HCT116 (cell line): ENCODE data around the gene DDX6. TPM values are rescaled to one million over a fixed set of nuclear protein-coding genes. Genes with fewer than 3 reads are reported as not detected.

ENCODE experiments used
- ATAC-seq: fragments of 200-7000 bp; cut with Tn5 transposase; 2 replicates; pipeline ENCODE4 v1.9.1; 2020; ENCODE audit warnings: mild to moderate bottlenecking, moderate library complexity
- BruUV-seq: library from RNA; stranded (reverse); fragments of 400-500 nt; replicated peaks from 2 replicates; lab custom pipeline; 2021; lab: Mats Ljungman, UMichigan
- CTCF ChIA-PET: fragments of 300-600 bp; sonication (Branson Sonifier 250); formaldehyde crosslinking; loops from one replicate; lab custom pipeline; 2021; ENCODE audit warnings: antibody characterized with exemption; lab: Charles Lee
- POLR2A ChIA-PET: fragments of 300-600, 350-600 bp; sonication (Branson Sonifier 250); formaldehyde crosslinking; loops from one replicate; lab custom pipeline; 2021; ENCODE audit warnings: antibody characterized with exemption; lab: Charles Lee
- RAD21 ChIA-PET, 2 experiments: fragments of 300-600 bp; sonication (Branson Sonifier 250); formaldehyde crosslinking; loops; one replicate each; lab custom pipeline; 2023; ENCODE audit warnings: low total read pairs in 2 of 2; ENCODE audit not compliant: uncharacterized antibody in 2 of 2, unreplicated experiment in 2 of 2, low non-redundant PET in 1 of 2; lab: Charles Lee
- DNase-seq: peaks from one replicate; pipeline ENCODE4 v3.0.0-alpha.2; 2010; ENCODE audit warnings: low read depth, low spot score
- H2AFZ ChIP-seq: fragments of 200-600 bp; shearing (Covaris generic), sonication (generic); 2 replicates; pipeline ENCODE4 v1.6.1; 2017; ENCODE audit warnings: low read depth, mixed run types, mixed read lengths, antibody characterized with exemption, low read length; ENCODE audit not compliant: poor library complexity, severe bottlenecking
- H3K27ac ChIP-seq: 2 replicates; pipeline ENCODE4 v1.5.1; 2012; ENCODE audit warnings: low read depth, low read length
- H3K27me3 ChIP-seq: fragments of 200-600 bp; sonication (generic); 2 replicates; pipeline ENCODE4 v1.6.1; 2016; ENCODE audit warnings: mixed run types, low read length, mixed read lengths; ENCODE audit not compliant: insufficient read depth
- H3K36me3 ChIP-seq, 2 experiments: fragments of 200-500 bp in 1 of 2; fragments of 200-600 bp in 1 of 2; sonication (Bioruptor generic) in 1 of 2; sonication (generic) in 1 of 2; 2 replicates each; pipeline versions ENCODE4 v1.5.1 to v1.6.1; 2014 to 2016; ENCODE audit warnings: low read length in 2 of 2, inconsistent platforms in 1 of 2, mixed read lengths in 1 of 2, mixed run types in 1 of 2; ENCODE audit not compliant: insufficient read depth in 2 of 2, control insufficient read depth in 1 of 2
- H3K4me1 ChIP-seq, 2 experiments: fragments of 200-600 bp in 1 of 2; sonication (generic) in 1 of 2; 2 replicates each; pipeline versions ENCODE4 v1.5.1 to v1.6.1; 2012 to 2017; ENCODE audit warnings: low read length in 2 of 2, inconsistent platforms in 1 of 2, mild to moderate bottlenecking in 1 of 2, mixed read lengths in 1 of 2, mixed run types in 1 of 2, moderate library complexity in 1 of 2; ENCODE audit not compliant: insufficient read depth in 2 of 2, control insufficient read depth in 1 of 2
- H3K4me2 ChIP-seq: fragments of 200-600 bp; sonication (generic); 2 replicates; pipeline ENCODE4 v1.6.1; 2017; ENCODE audit warnings: mixed run types, low read length, mixed read lengths
- H3K4me3 ChIP-seq, 2 experiments: fragments of 200-600 bp in 1 of 2; sonication (generic) in 1 of 2; replicated peaks in 1 of 2; 2 replicates each; pipeline ENCODE4 v1.5.1; 2011 to 2016; ENCODE audit warnings: low read length in 2 of 2, control low read depth in 1 of 2, low read depth in 1 of 2, mild to moderate bottlenecking in 1 of 2, mixed read lengths in 1 of 2, mixed run types in 1 of 2
- H3K79me2 ChIP-seq: fragments of 200-600 bp; sonication (generic); 2 replicates; pipeline ENCODE4 v1.6.1; 2017; ENCODE audit warnings: mild to moderate bottlenecking, mixed run types, low read length, moderate library complexity, mixed read lengths; ENCODE audit not compliant: insufficient read depth
- H3K9ac ChIP-seq: fragments of 200-600 bp; sonication (generic); 2 replicates; pipeline ENCODE4 v1.6.1; 2016; ENCODE audit warnings: low read length, mixed read lengths
- H3K9me2 ChIP-seq: fragments of 200-600 bp; sonication (generic), shearing (Covaris generic); 2 replicates; pipeline ENCODE4 v1.6.1; 2017; ENCODE audit warnings: mixed run types, mild to moderate bottlenecking, moderate library complexity; ENCODE audit not compliant: insufficient read depth
- H3K9me3 ChIP-seq, 2 experiments: fragments of 200-500 bp in 1 of 2; fragments of 200-600 bp in 1 of 2; sonication (Bioruptor generic) in 1 of 2; sonication (generic) in 1 of 2; 2 replicates each; pipeline ENCODE4 v1.6.1; 2014 to 2017; ENCODE audit warnings: low read length in 2 of 2, mixed read lengths in 2 of 2, inconsistent platforms in 1 of 2, low read depth in 1 of 2, mild to moderate bottlenecking in 1 of 2, mixed run types in 1 of 2, moderate library complexity in 1 of 2; ENCODE audit not compliant: control insufficient read depth in 1 of 2, insufficient read depth in 1 of 2
- H4K20me1 ChIP-seq: fragments of 200-600 bp; sonication (generic), shearing (Covaris generic); 2 replicates; pipeline ENCODE4 v1.6.1; 2017; ENCODE audit warnings: mixed run types, mild to moderate bottlenecking, moderate library complexity; ENCODE audit not compliant: insufficient read depth
- CBX3 ChIP-seq: IDR thresholded peaks from 2 replicates; pipeline ENCODE4 v1.6.1; 2012; ENCODE audit warnings: low read depth
- EGR1 ChIP-seq: IDR thresholded peaks from 2 replicates; pipeline ENCODE4 v1.6.1; 2012; ENCODE audit warnings: low read depth
- ELF1 ChIP-seq: IDR thresholded peaks from 2 replicates; pipeline ENCODE4 v1.6.1; 2012; ENCODE audit warnings: low read depth, borderline replicate concordance
- EZH2 ChIP-seq: fragments of 200-600 bp; sonication (generic); IDR thresholded peaks from 2 replicates; pipeline ENCODE4 v1.6.1; 2017; ENCODE audit warnings: antibody characterized with exemption, mixed run types
- FOSL1 ChIP-seq: IDR thresholded peaks from 2 replicates; pipeline ENCODE4 v1.6.1; 2012; ENCODE audit warnings: low read depth
- JUND ChIP-seq: IDR thresholded peaks from 2 replicates; pipeline ENCODE4 v1.6.1; 2012
- POLR2A ChIP-seq: IDR thresholded peaks from 2 replicates; pipeline ENCODE4 v1.7.0; 2011; ENCODE audit warnings: borderline replicate concordance; ENCODE audit not compliant: insufficient read depth, insufficient read length; ENCODE audit errors: extremely low read depth
- POLR2AphosphoS5 ChIP-seq: IDR thresholded peaks from 2 replicates; pipeline ENCODE4 v1.6.1; 2011; ENCODE audit warnings: mild to moderate bottlenecking, low read depth, low read length, moderate library complexity
- SIN3A ChIP-seq: IDR thresholded peaks from 2 replicates; pipeline ENCODE4 v1.6.1; 2012; ENCODE audit warnings: low read depth
- SP1 ChIP-seq: IDR thresholded peaks from 2 replicates; pipeline ENCODE4 v1.6.1; 2012; ENCODE audit warnings: low read depth
- YY1 ChIP-seq: IDR thresholded peaks from 2 replicates; pipeline ENCODE4 v1.6.1; 2011; ENCODE audit warnings: low read length, low read depth, moderate library complexity, mild to moderate bottlenecking; ENCODE audit not compliant: insufficient replicate concordance; ENCODE audit errors: extremely low read depth
- ZFX ChIP-seq: fragments of 450-650 bp; IDR thresholded peaks from 2 replicates; pipeline ENCODE4 v1.6.1; 2017
- ZNF274 ChIP-seq: fragments of 200-500 bp; sonication (Bioruptor generic); IDR thresholded peaks from 2 replicates; pipeline ENCODE4 v1.6.1; 2014; ENCODE audit warnings: mild to moderate bottlenecking, low read depth, low read length, inconsistent platforms
- intact Hi-C: fragments of 100-400 bp; cut with micrococcal nuclease; formaldehyde crosslinking; loops from 2 replicates; pipeline ENCODE4 v1.10.0; 2022
- total RNA-seq: library from RNA; stranded (reverse); gene quantifications from one replicate; pipeline ENCODE4 v1.2.1, GENCODE V29; 2021; ENCODE audit not compliant: unreplicated experiment
- TF ChIP-seq, protein P1 (sequence below): IDR thresholded peaks from 2 replicates; pipeline ENCODE4 v1.6.1; 2011; ENCODE audit warnings: mild to moderate bottlenecking, low read length, moderate library complexity; ENCODE audit not compliant: insufficient replicate concordance; ENCODE audit errors: extremely low read depth
- TF ChIP-seq, protein P2 (sequence below): IDR thresholded peaks from 2 replicates; pipeline ENCODE4 v1.6.1; 2012
- TF ChIP-seq, protein P3 (sequence below): IDR thresholded peaks from 2 replicates; pipeline ENCODE4 v1.6.1; 2012

DDX6 gene
- total RNA-seq, 1 experiment from 2014 or later: 150 TPM

DNA sequence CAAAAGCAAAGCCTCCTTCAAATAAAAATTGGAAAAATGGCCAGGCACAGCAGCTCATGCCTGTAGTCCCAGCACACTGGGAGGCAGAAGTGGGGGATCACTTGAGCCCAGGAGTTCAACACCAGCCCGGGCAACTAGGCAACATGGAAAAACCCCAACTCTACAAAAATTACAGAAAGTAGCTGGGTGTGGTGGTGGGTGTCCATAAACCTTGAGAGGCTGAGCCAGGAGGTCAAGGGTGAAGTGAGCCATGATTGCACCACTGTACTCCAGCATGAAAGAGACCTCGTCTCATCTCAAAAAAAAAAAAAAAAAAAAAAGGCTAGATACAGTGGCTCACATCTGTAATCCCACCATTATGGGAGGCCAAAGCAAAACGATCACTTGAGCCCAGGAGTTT is 22.3 kb downstream of the DDX6 start:
- Histone ChIP-seq H3K4me2 (no peak overlapping the region), H3K36me3 (peaks cover 23 to 33% of the 10 kb centered on the region in 2 experiments), H3K9me3 (no peaks in the 10 kb centered on the region), H4K20me1 (peaks cover 20% of the 10 kb centered on the region; the same call in 1 of the 2 replicates), H3K79me2 (peaks cover 92% of the 10 kb centered on the region), H2AFZ (no peak overlapping the region), H3K4me1 (no peaks in the 10 kb centered on the region), H3K9ac (no peak overlapping the region), H3K27me3 (no peaks in the 10 kb centered on the region), H3K4me3 (no peak overlapping the region), H3K27ac (no peak overlapping the region), H3K9me2 (no peaks in the 10 kb centered on the region)
- no peak for ATAC-seq
- no peak for DNase-seq
- ChIA-PET POLR2A (no interaction called here), CTCF (no interaction called here), RAD21 (interaction anchor here in 1 of 2 experiments (0.7 kb wide), 1 partner anchor 186 kb away, joined by 4 read pairs; no protein-coding TSS in a partner anchor)
- BruUV-seq: no TSS peak
- TF ChIP-seq SP1 (no peak), ZFX (no peak)
- TF ChIP-seq, protein P1, sequence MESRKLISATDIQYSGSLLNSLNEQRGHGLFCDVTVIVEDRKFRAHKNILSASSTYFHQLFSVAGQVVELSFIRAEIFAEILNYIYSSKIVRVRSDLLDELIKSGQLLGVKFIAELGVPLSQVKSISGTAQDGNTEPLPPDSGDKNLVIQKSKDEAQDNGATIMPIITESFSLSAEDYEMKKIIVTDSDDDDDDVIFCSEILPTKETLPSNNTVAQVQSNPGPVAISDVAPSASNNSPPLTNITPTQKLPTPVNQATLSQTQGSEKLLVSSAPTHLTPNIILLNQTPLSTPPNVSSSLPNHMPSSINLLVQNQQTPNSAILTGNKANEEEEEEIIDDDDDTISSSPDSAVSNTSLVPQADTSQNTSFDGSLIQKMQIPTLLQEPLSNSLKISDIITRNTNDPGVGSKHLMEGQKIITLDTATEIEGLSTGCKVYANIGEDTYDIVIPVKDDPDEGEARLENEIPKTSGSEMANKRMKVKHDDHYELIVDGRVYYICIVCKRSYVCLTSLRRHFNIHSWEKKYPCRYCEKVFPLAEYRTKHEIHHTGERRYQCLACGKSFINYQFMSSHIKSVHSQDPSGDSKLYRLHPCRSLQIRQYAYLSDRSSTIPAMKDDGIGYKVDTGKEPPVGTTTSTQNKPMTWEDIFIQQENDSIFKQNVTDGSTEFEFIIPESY: no peak
- intact Hi-C loops: no loop called here

DNA sequence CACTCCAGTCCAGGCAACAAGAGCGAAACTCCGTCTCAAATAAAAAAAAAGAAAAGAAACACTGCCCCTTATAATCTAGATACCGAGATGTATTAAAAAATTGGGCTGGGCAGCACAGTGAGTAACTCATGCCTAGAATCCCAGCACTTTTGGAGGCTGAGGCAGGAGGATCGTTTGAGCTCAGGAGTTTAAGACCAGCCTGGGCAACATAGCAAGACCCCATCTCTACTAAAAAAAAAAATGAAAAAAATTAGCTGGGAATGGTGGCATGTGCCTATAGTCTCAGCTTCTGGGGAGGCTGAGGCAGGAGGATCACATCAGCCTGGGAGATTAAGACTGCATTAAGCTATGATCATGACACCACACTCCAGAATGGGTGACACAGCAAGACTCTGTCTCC is 24.9 kb downstream of the DDX6 start:
- Histone ChIP-seq H3K79me2 (peaks cover 88% of the 10 kb centered on the region), H3K9me2 (no peaks in the 10 kb centered on the region), H3K27me3 (no peaks in the 10 kb centered on the region), H3K9me3 (no peaks in the 10 kb centered on the region), H3K9ac (no peak overlapping the region), H3K4me2 (no peak overlapping the region), H2AFZ (no peak overlapping the region), H3K27ac (no peak overlapping the region), H3K4me1 (no peaks in the 10 kb centered on the region), H4K20me1 (peaks cover 5% of the 10 kb centered on the region; the same call in 1 of the 2 replicates), H3K36me3 (peaks cover 27 to 32% of the 10 kb centered on the region in 2 experiments), H3K4me3 (no peak overlapping the region)
- DNase-seq (no peak), ATAC-seq (no peak)
- TF ChIP-seq POLR2AphosphoS5 (no peak), JUND (no peak), FOSL1 (no peak), ELF1 (no peak), YY1 (no peak), CBX3 (no peak), ZNF274 (no peak), SIN3A (no peak), EZH2 (no peak), POLR2A (no peak), SP1 (no peak), EGR1 (no peak)
- TF ChIP-seq, protein P2, sequence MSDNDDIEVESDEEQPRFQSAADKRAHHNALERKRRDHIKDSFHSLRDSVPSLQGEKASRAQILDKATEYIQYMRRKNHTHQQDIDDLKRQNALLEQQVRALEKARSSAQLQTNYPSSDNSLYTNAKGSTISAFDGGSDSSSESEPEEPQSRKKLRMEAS: no peak
- TF ChIP-seq, protein P1: no peak
- TF ChIP-seq, protein P3, sequence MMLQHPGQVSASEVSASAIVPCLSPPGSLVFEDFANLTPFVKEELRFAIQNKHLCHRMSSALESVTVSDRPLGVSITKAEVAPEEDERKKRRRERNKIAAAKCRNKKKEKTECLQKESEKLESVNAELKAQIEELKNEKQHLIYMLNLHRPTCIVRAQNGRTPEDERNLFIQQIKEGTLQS: no peak
- POLR2A ChIA-PET: no interaction called here
- RAD21 ChIA-PET: no interaction called here
- BruUV-seq: no TSS peak
- intact Hi-C loops: no loop called here
- CTCF ChIA-PET: no interaction called here
